ENCODE measurements around the gene UBQLN4.

The UBQLN4 gene

DNA sequence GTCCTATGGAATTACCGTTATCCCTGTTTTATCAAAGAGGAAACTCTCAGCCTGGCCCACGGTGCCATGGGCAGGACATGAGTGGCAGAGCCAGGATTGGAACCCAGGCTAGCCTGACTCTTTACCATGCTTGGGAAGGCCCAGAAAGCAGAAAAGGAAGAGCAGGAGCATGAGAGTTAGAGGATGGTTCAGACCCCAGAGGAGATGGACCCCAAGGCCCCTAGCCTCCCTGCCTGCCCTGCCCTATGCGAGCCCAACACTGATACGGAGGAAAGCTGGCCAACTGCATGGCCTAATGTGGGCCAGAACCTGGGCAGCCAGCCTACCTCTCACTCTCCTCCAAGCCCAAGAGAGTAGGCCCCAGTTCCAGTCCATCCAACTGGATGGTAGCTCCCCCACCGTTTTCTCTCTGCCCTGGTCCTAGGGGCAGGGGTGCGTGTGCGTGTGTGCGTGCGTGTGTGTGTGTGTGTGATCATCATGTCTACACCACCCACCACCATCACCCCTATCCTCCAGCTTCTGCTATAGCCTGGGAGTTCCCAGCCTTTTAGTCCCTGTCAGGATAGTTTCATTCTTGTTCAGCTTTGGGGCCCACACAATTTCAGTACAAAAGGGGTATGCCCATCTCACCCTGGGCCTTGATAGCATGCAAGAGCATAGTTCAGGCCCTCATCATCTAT, 44.0 kb upstream of the UBQLN4 start:
- TF ChIP-seq, protein P1, sequence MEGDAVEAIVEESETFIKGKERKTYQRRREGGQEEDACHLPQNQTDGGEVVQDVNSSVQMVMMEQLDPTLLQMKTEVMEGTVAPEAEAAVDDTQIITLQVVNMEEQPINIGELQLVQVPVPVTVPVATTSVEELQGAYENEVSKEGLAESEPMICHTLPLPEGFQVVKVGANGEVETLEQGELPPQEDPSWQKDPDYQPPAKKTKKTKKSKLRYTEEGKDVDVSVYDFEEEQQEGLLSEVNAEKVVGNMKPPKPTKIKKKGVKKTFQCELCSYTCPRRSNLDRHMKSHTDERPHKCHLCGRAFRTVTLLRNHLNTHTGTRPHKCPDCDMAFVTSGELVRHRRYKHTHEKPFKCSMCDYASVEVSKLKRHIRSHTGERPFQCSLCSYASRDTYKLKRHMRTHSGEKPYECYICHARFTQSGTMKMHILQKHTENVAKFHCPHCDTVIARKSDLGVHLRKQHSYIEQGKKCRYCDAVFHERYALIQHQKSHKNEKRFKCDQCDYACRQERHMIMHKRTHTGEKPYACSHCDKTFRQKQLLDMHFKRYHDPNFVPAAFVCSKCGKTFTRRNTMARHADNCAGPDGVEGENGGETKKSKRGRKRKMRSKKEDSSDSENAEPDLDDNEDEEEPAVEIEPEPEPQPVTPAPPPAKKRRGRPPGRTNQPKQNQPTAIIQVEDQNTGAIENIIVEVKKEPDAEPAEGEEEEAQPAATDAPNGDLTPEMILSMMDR (IDR thresholded peaks at IDR 0.05; ENCODE audit: insufficient read depth, low read depth, low read length, missing control alignments) = no peak
- no peak for DNase-seq (ENCODE audit: low read depth)
- H3K4me3 ChIP-seq (ENCODE audit: low read length) = no peak overlapping the region

DNA sequence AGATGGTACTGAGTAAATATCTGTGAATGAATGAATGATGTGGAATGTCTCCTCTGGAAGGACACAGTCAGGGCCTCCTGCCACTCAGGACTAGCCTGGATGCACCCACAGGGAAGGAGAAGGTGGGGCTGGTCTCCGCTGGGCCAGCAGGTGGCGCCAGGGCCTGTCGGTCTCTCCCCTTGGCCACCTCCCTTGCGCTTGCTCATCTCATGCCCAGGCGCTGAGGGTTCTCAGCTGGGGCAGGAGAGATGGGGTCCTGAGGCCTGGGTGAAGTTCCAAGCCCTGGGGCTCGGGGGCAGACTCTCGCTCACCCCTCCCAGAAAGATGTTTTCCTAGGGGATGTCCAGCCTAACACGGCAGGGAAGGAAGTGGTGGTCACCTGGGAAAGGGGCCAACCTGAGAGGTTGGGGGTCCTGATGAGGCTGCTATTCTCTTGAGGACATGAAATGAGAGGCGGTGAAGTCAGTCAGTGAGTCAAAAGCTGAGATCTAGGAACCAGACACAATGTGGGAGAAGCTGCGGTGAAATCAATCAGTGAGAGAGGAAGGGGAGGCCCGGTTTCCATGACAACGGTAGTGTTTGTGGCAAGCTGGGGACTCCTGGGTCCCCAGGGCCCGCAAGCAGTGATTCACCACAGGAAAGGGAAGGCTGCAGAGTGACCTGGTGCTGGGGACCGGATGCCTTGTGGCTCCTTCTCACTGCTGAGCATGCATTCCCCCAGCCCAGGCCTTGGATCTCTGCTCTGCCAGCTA, 43.2 kb upstream of the UBQLN4 start:
- H3K4me3 ChIP-seq (ENCODE audit: low read length) = no peak overlapping the region
- TF ChIP-seq, protein P1 (IDR thresholded peaks at IDR 0.05; ENCODE audit: insufficient read depth, low read depth, low read length, missing control alignments) = peak; percentile 98
- peak; percentile 86 for DNase-seq (ENCODE audit: low read depth)

DNA sequence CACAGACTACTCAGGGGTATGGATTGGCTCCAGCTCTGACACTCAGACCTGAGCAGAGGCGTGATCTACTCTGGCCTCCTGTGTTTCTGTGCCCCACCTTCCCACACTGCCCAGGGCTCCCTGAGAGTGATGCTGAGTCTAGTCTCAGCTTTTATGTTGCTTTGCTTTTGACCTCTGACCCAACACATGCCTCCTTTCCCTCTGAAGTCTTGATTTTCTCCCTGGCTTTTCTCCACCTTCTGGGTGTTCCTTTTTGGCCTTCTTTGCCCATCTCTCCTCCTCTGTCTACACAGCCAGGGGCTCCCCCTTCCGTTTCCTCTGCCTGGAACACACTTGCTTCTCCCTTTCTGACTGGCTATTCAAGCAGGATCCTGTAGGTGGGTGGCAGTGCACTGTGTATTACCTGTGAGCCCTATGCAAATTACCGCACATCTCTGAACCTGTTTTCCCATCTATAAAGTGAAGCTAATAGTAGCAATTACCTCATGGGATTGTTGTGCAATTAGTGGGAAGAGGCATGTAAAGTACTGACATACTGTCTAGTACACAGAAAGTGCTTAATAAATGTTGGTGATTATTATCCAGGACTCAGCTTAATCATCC, 42.4 kb upstream of the UBQLN4 start:
- TF ChIP-seq, protein P1 (IDR thresholded peaks at IDR 0.05; ENCODE audit: insufficient read depth, low read depth, low read length, missing control alignments) = peak; percentile 27
- peak; percentile 93 for DNase-seq (ENCODE audit: low read depth)
- H3K4me3 ChIP-seq (ENCODE audit: low read length) = no peak overlapping the region

DNA sequence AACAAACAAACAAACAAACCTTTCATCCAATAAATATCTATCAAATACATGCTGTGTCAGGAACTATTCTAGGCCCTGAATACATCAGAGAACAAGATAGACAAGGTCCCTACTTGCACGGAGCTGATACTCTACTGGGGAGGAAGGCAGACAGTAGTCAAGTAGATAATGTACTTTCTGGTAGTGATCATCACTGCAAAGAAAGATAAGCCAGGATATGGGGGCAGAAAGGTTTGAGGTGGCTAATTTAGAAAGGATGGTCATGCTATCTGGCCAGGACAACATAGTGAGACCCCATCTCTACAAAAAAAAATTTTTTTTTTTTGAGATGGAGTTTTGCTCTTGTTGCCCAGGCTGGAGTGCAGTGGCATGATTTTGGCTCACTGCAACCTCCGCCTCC, 38.0 kb upstream of the UBQLN4 start:
- TF ChIP-seq, protein P1 (IDR thresholded peaks at IDR 0.05; ENCODE audit: insufficient read depth, low read depth, low read length, missing control alignments) = no peak
- no peak overlapping the region for H3K4me3 ChIP-seq (ENCODE audit: low read length)
- no peak for DNase-seq (ENCODE audit: low read depth)

DNA sequence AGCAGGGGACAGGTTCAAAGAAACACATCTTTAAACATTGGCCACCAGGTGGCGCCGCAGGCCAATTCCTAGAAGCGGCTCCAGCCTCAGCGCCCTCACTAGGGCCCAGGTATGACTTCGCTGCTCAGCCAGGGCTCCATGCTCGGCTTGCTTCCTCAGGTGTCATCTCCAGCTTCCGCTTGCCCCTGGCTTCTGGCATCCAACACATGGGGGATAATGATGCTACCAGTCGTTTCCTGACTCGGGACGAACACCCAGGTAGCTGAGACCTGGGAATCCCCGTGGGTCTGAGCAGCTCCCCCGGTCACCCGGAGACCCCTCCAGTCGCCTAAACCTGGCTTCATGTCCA, 37.2 kb upstream of the UBQLN4 start:
- H3K4me3 ChIP-seq (ENCODE audit: low read length) = no peak overlapping the region
- TF ChIP-seq, protein P1 (IDR thresholded peaks at IDR 0.05; ENCODE audit: insufficient read depth, low read depth, low read length, missing control alignments) = peak; percentile 78
- peak; percentile 89 for DNase-seq (ENCODE audit: low read depth)

DNA sequence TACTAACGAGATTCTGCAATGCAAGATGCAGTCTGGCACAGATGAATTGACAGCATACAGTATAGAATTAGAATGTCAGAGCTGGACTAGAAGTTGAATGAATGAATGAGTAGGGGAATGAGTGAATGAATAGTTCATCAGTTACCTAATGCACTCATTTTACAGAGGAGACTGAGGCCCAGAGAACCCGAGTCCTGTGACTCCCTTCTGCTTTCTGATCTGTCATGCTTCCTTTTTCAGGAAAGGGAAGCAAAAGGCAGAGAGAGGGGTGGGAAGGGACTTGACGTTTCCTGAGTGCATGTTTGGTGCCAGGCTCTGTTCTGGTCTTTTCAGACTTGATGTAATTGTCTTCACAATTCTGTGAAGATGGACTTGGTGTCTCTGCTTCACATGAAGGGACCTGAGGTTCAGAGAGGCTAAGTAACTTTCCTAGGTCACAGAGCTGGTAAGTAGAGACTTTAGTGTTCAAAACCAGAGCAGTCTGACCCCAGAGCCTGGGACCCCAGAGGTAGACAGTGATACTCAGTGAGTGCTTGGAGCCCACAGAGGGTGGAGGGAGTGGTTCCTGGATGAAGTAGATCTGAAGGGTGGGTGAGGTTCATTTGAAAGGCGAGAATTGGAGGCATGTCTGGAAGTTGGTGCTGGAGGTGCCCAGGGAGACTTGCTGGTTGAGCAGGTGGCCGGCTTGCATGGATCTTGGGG, 36.7 kb upstream of the UBQLN4 start:
- TF ChIP-seq, protein P1 (IDR thresholded peaks at IDR 0.05; ENCODE audit: insufficient read depth, low read depth, low read length, missing control alignments) = no peak
- DNase-seq (ENCODE audit: low read depth) = no peak
- no peak overlapping the region for H3K4me3 ChIP-seq (ENCODE audit: low read length)

Data from epithelial cell of esophagus (primary cell).